Breast epithelium (tissue), 4 donors: Measurements from ENCODE around the gene UBE2L3. TPM values are rescaled to one million over a fixed set of nuclear protein-coding genes. Genes with fewer than 3 reads are reported as not detected.
"Not testable (repeated sequence)": the region's sequence is repeated elsewhere in the genome, so short reads cannot be mapped to it uniquely, and the experiment has no call there.

Experiments used
- DNase-seq, 2 donors: peaks; one replicate each; pipeline ENCODE4 v3.0.0-alpha.2; 2019; ENCODE audit warnings: low spot score in 2 of 2
- H3K27ac ChIP-seq, 2 donors: fragments of 200-600 bp; sonication (generic) in 1 of 2; one replicate each; pipeline ENCODE4 v1.5.1; 2016 to 2019; ENCODE audit warnings: mild to moderate bottlenecking in 1 of 2
- H3K27me3 ChIP-seq, 2 donors: fragments of 200-600 bp; sonication (generic) in 1 of 2; one replicate each; pipeline versions ENCODE4 v1.5.1 to v1.6.0; 2017 to 2019; ENCODE audit warnings: control low read depth in 1 of 2, mild to moderate bottlenecking in 1 of 2
- H3K36me3 ChIP-seq: fragments of 200-600 bp; one replicate; pipeline ENCODE4 v1.5.1; 2019
- H3K4me1 ChIP-seq, 2 donors: fragments of 200-600 bp; sonication (generic); one replicate each; pipeline ENCODE4 v1.5.1; 2016 to 2019; ENCODE audit warnings: control low read depth in 1 of 2
- H3K4me3 ChIP-seq, 3 donors: fragments of 200-600 bp; sonication (generic); 1 replicate in 2 of 3; 2 replicates in 1 of 3; pipeline ENCODE4 v1.5.1; 2016 to 2019; ENCODE audit warnings: mild to moderate bottlenecking in 3 of 3, moderate library complexity in 2 of 3
- H3K9me3 ChIP-seq, 2 donors: fragments of 200-600 bp; sonication (generic) in 1 of 2; one replicate each; pipeline ENCODE4 v1.5.1; 2016 to 2019; ENCODE audit warnings: control low read depth in 1 of 2
- POLR2A ChIP-seq: fragments of 450-650 bp; IDR thresholded peaks from one replicate; pipeline ENCODE4 v1.6.1; 2016; ENCODE audit warnings: antibody characterized with exemption, mild to moderate bottlenecking, moderate library complexity
- POLR2AphosphoS5 ChIP-seq, 3 donors: sonication (generic); formaldehyde crosslinking; IDR thresholded peaks; one replicate each; pipeline ENCODE4 v1.6.1; 2017; ENCODE audit warnings: antibody characterized with exemption in 3 of 3
- intact Hi-C: fragments of 100-400 bp; cut with DNase I; formaldehyde crosslinking; loops from one replicate; pipeline ENCODE4 v1.15.1; 2023; ENCODE audit warnings: low total_unique reads
- total RNA-seq, 3 donors: library from RNA; depleted of rRNA; stranded (reverse); fragments of >200 nt; gene quantifications; one replicate each; pipeline ENCODE4 v1.1.0, GENCODE V29; 2016
- TF ChIP-seq, protein P1 (sequence below), 3 donors: fragments of 450-650 bp; IDR thresholded peaks; one replicate each; pipeline ENCODE4 v1.5.1; 2016 to 2017; ENCODE audit warnings: antibody characterized with exemption in 3 of 3, mild to moderate bottlenecking in 3 of 3, moderate library complexity in 3 of 3

UBE2L3 gene
- total RNA-seq, 3 donors from 2014 or later = 34.1 to 40.8 (median 38.3) TPM

GRCh38 chr22:21641789-21642583, 74.5 kb downstream of the UBE2L3 start, which contains the start of gene SDF2L1:
SDF2L1 (plus strand) TSS chr22:21642302; CDS start chr22:21642337, 35 bp downstream.
- H3K4me1 ChIP-seq = peaks cover 0 to 4% of the 10 kb centered on the region in 2 donors
- H3K27me3 ChIP-seq = no peaks in the 10 kb centered on the region
- peak; percentile 98 to 99 for DNase-seq
- no peaks in the 10 kb centered on the region for H3K36me3 ChIP-seq
- no peaks in the 10 kb centered on the region for H3K9me3 ChIP-seq
- intact Hi-C loops = no loop called here
- peak within 1 kb of the TSS; percentile 55 to 82 (median 78) for H3K4me3 ChIP-seq
- peak within 1 kb of the TSS; percentile 61 to 62 for H3K27ac ChIP-seq
- peak in 2 of 3 donors; percentile 35 to 46 for TF ChIP-seq POLR2AphosphoS5 (IDR thresholded peaks at IDR 0.05)
- TF ChIP-seq, protein P1, sequence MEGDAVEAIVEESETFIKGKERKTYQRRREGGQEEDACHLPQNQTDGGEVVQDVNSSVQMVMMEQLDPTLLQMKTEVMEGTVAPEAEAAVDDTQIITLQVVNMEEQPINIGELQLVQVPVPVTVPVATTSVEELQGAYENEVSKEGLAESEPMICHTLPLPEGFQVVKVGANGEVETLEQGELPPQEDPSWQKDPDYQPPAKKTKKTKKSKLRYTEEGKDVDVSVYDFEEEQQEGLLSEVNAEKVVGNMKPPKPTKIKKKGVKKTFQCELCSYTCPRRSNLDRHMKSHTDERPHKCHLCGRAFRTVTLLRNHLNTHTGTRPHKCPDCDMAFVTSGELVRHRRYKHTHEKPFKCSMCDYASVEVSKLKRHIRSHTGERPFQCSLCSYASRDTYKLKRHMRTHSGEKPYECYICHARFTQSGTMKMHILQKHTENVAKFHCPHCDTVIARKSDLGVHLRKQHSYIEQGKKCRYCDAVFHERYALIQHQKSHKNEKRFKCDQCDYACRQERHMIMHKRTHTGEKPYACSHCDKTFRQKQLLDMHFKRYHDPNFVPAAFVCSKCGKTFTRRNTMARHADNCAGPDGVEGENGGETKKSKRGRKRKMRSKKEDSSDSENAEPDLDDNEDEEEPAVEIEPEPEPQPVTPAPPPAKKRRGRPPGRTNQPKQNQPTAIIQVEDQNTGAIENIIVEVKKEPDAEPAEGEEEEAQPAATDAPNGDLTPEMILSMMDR (IDR thresholded peaks at IDR 0.05) = no peak
- TF ChIP-seq POLR2A = no peak

- Histone ChIP-seq H3K27ac (peak overlapping the region; percentile 61 to 62), H3K4me3 (peak overlapping the region; percentile 55 to 82 (median 78)), H3K36me3 (no peaks in the 10 kb centered on the region), H3K4me1 (peaks cover 0 to 4% of the 10 kb centered on the region in 2 donors), H3K9me3 (no peaks in the 10 kb centered on the region), H3K27me3 (no peaks in the 10 kb centered on the region)
- DNase-seq = no peak
- intact Hi-C loops = no loop called here
- TF ChIP-seq, protein P1 (IDR thresholded peaks at IDR 0.05) = peak; percentile 7 to 23 (median 20)
- TF ChIP-seq POLR2A = no peak
Observed at GRCh38 chr22:21642584-21643448, 75.3 kb downstream of the UBE2L3 start.

- intact Hi-C loops = no loop called here
- Histone ChIP-seq H3K27ac (no peak overlapping the region), H3K4me1 (peaks cover 0 to 4% of the 10 kb centered on the region in 2 donors), H3K4me3 (peak overlapping the region in 1 of 3 donors; percentile 78), H3K27me3 (no peaks in the 10 kb centered on the region), H3K36me3 (no peaks in the 10 kb centered on the region), H3K9me3 (no peaks in the 10 kb centered on the region)
- no peak for TF ChIP-seq POLR2AphosphoS5 (IDR thresholded peaks at IDR 0.05)
- no peak for TF ChIP-seq POLR2A
- TF ChIP-seq, protein P1 (IDR thresholded peaks at IDR 0.05) = no peak
- no peak for DNase-seq
Observed at GRCh38 chr22:21643533-21644357, 76.2 kb downstream of the UBE2L3 start.

DNA sequence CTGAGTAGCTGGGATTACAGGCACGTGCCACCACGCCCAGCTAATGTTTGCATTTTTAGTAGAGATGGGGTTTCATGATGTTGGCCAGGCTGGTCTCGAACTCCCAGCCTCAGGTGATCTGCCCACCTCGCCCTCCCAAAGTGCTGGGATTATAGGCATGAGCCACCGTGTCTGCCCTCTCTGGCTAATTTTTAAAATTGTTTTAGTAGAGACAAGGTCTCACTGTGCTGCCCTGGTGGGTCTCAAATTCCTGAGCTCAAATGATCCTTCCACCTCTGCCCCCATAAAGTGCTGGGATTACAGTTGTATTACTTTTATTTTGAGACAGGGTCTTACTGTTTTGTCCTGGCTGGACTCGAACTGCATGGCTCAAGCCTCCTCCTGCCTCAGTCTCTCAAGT, 78.0 kb downstream of the UBE2L3 start:
- H3K36me3 ChIP-seq, H3K4me1 ChIP-seq, intact Hi-C loops: not testable (repeated sequence)

More for the DNA sequence above, 78.0 kb downstream of the UBE2L3 start:
- not testable (repeated sequence) for H3K9me3 ChIP-seq, H3K4me3 ChIP-seq, DNase-seq, H3K27me3 ChIP-seq, H3K27ac ChIP-seq
